Iris pigment epithelial cell (primary cell): ENCODE data around the gene HRH2.
A peak's percentile ranks its signal among the peaks of the same experiment; 100 is the strongest.
"Not testable (repeated sequence)": the region's sequence is repeated elsewhere in the genome, so short reads cannot be mapped to it uniquely, and the experiment has no call there.

ENCODE experiments used
- DNase-seq: peaks from one replicate; pipeline ENCODE4 v3.0.0-alpha.2; 2011; ENCODE audit warnings: low read depth

Gene HRH2

GRCh38 chr5:175714479-175715085, 56.7 kb downstream of the HRH2 start:
- DNase-seq: no peak

GRCh38 chr5:175715627-175716522, 58.0 kb downstream of the HRH2 start:
- no peak for DNase-seq

- no peak for DNase-seq
These were observed 60.0 kb downstream of the HRH2 start for GRCh38 chr5:175717837-175718236.

- peak; percentile 21 for DNase-seq
These were observed 60.7 kb downstream of the HRH2 start for GRCh38 chr5:175718401-175719108.

GRCh38 chr5:175719109-175719432, 61.2 kb downstream of the HRH2 start:
- DNase-seq: not testable (repeated sequence)

- no peak for DNase-seq
These were observed 66.7 kb downstream of the HRH2 start for GRCh38 chr5:175724314-175725275.

GRCh38 chr5:175728316-175728715, 70.4 kb downstream of the HRH2 start:
- no peak for DNase-seq

- peak; percentile 20 for DNase-seq
These were observed 71.3 kb downstream of the HRH2 start for GRCh38 chr5:175728885-175729828.

GRCh38 chr5:175729829-175730277, 72.0 kb downstream of the HRH2 start:
- peak; percentile 83 for DNase-seq

GRCh38 chr5:175731172-175731571, 73.3 kb downstream of the HRH2 start:
- DNase-seq: no peak

GRCh38 chr5:175731756-175732465, 74.0 kb downstream of the HRH2 start:
- no peak for DNase-seq

GRCh38 chr5:175733017-175733416, 75.1 kb downstream of the HRH2 start:
- DNase-seq: no peak

GRCh38 chr5:175734016-175734415, 76.1 kb downstream of the HRH2 start:
- DNase-seq: no peak

- no peak for DNase-seq
These were observed 76.6 kb downstream of the HRH2 start for GRCh38 chr5:175734501-175734900.

- DNase-seq: no peak
These were observed 77.8 kb downstream of the HRH2 start for GRCh38 chr5:175735701-175736100.

- DNase-seq: no peak
These were observed 78.8 kb downstream of the HRH2 start for GRCh38 chr5:175736652-175737051.

- no peak for DNase-seq
These were observed 79.6 kb downstream of the HRH2 start for GRCh38 chr5:175737481-175737880.

GRCh38 chr5:175738126-175738525, 80.3 kb downstream of the HRH2 start:
- no peak for DNase-seq

GRCh38 chr5:175738602-175739133, 80.8 kb downstream of the HRH2 start:
- DNase-seq: no peak

GRCh38 chr5:175740014-175740413, 82.1 kb downstream of the HRH2 start:
- no peak for DNase-seq
